GM19452 (cell line): ENCODE results near the gene AP3B1.
"Not testable (repeated sequence)": the region's sequence is repeated elsewhere in the genome, so short reads cannot be mapped to it uniquely, and the experiment has no call there.

Source experiments
- ATAC-seq: cut with Tn5 transposase; IDR thresholded peaks from one replicate; pipeline ENCODE4 v1.9.1; 2021; ENCODE audit not compliant: unreplicated experiment

Gene AP3B1

GRCh38 chr5:78251663-78252284 lies 42.7 kb downstream of the AP3B1 start:
- no peak for ATAC-seq

GRCh38 chr5:78245136-78245535 lies 49.4 kb downstream of the AP3B1 start:
- no peak for ATAC-seq

- no peak for ATAC-seq
Observed at GRCh38 chr5:78243639-78244038, 50.9 kb downstream of the AP3B1 start.

GRCh38 chr5:78243091-78243490 lies 51.4 kb downstream of the AP3B1 start:
- ATAC-seq: no peak

- no peak for ATAC-seq
Observed at GRCh38 chr5:78242001-78242400, 52.5 kb downstream of the AP3B1 start.

- no peak for ATAC-seq
Observed at GRCh38 chr5:78237911-78238310, 56.6 kb downstream of the AP3B1 start.

- ATAC-seq: no peak
Observed at GRCh38 chr5:78236046-78236445, 58.5 kb downstream of the AP3B1 start.

- ATAC-seq: no peak
Observed at GRCh38 chr5:78235289-78235688, 59.2 kb downstream of the AP3B1 start.

GRCh38 chr5:78234804-78235203 lies 59.7 kb downstream of the AP3B1 start:
- ATAC-seq: no peak

GRCh38 chr5:78232163-78232562 lies 62.3 kb downstream of the AP3B1 start:
- no peak for ATAC-seq

- ATAC-seq: no peak
Observed at GRCh38 chr5:78224358-78224757, 70.1 kb downstream of the AP3B1 start.

- ATAC-seq: peak; percentile 99
Observed at GRCh38 chr5:78221964-78222451, 72.5 kb downstream of the AP3B1 start.

GRCh38 chr5:78221467-78221866 lies 73.0 kb downstream of the AP3B1 start:
- ATAC-seq: no peak

- no peak for ATAC-seq
Observed at GRCh38 chr5:78215972-78216371, 78.5 kb downstream of the AP3B1 start.

- ATAC-seq: no peak
Observed at GRCh38 chr5:78215565-78215964, 78.9 kb downstream of the AP3B1 start.

- ATAC-seq: no peak
Observed at GRCh38 chr5:78213799-78214198, 80.7 kb downstream of the AP3B1 start.

- no peak for ATAC-seq
Observed at GRCh38 chr5:78211052-78211451, 83.4 kb downstream of the AP3B1 start.

- ATAC-seq: no peak
Observed at GRCh38 chr5:78204241-78204640, 90.3 kb downstream of the AP3B1 start.

GRCh38 chr5:78203815-78204214 lies 90.7 kb downstream of the AP3B1 start:
- ATAC-seq: no peak

- no peak for ATAC-seq
Observed at GRCh38 chr5:78190402-78190801, 104.1 kb downstream of the AP3B1 start.

- ATAC-seq: not testable (repeated sequence)
Observed at GRCh38 chr5:78188681-78189080, 105.8 kb downstream of the AP3B1 start.

GRCh38 chr5:78187172-78187571 lies 107.3 kb downstream of the AP3B1 start:
- ATAC-seq: no peak

GRCh38 chr5:78182838-78183237 lies 111.7 kb downstream of the AP3B1 start:
- no peak for ATAC-seq
